Motor neuron (in vitro differentiated cells): ENCODE measurements around the gene PDE9A. TPM values are rescaled to one million over a fixed set of nuclear protein-coding genes. Genes with fewer than 3 reads are reported as not detected.

Experiments used
- ATAC-seq, 8 experiments: fragments of 200-7000 bp; cut with Tn5 transposase; replicated peaks in 6 of 8; 2 replicates each; pipeline ENCODE4 v1.8.0; 2021; ENCODE audit warnings: mild to moderate bottlenecking in 8 of 8, moderate library complexity in 8 of 8
- H3K27ac ChIP-seq, 2 donors: fragments of 250-450 bp; sonication (Bioruptor Pico); 2 replicates each; pipeline ENCODE4 v1.9.0; 2021; ENCODE audit warnings: antibody characterized with exemption in 2 of 2, mild to moderate bottlenecking in 2 of 2, moderate library complexity in 1 of 2
- H3K4me1 ChIP-seq, 2 donors: fragments of 250-450 bp; sonication (Bioruptor Pico); replicated peaks in 1 of 2; 2 replicates each; pipeline ENCODE4 v1.6.1; 2021; ENCODE audit warnings: antibody characterized with exemption in 2 of 2, mild to moderate bottlenecking in 2 of 2, moderate library complexity in 1 of 2
- H3K4me3 ChIP-seq, 5 donors: fragments of 250-450 bp; sonication (Bioruptor Pico); 2 replicates each; pipeline ENCODE4 v1.9.0; 2021; ENCODE audit warnings: antibody characterized with exemption in 5 of 5, mild to moderate bottlenecking in 5 of 5, moderate library complexity in 4 of 5
- WGBS, 10 experiments: fragments of 450-650 bp; shearing (Covaris generic); methylation state at CpG; one replicate each; pipeline ENCODE4 v1.0.0; 2022; 5-methylcytosine and 5-hydroxymethylcytosine counted together
- in situ Hi-C, 9 experiments: fragments of 400-800 bp; cut with MboI; loops; one replicate each; pipeline ENCODE4 v1.15.0; 2021; ENCODE audit warnings: low sequenced_read_pairs in 9 of 9, low pct_unique_long_range_greater_than_20kb in 2 of 9; ENCODE audit not compliant: unreplicated experiment in 9 of 9
- total RNA-seq, 8 experiments: library from RNA; unstranded; fragments of 300-600 nt; gene quantifications; 2 replicates each; pipeline versions ENCODE4 v1.2.3 to v1.2.4, GENCODE V29; 2022

The PDE9A gene
- total RNA-seq, 8 experiments from 2014 or later = 0.31 to 21.2 (median 15.6) TPM; not detected in 2

- H3K27ac ChIP-seq = no peak overlapping the region
- WGBS, 10 experiments = 10 to 100% (median 95%) methylated on average over 1 to 10 of the region's 25 CpGs; no CpG with 5 or more reads in 3 of the 10 experiments
- H3K4me1 ChIP-seq = peaks cover 0 to under 1% of the 10 kb centered on the region in 2 donors
- no peak for ATAC-seq
- in situ Hi-C loops = no loop called here
- H3K4me3 ChIP-seq = no peak overlapping the region
Observed at GRCh38 chr21:42763581-42764442, 110.4 kb downstream of the PDE9A start.

- no peak for ATAC-seq
- in situ Hi-C loops = no loop called here
- 0 to 100% (median 92%) methylated on average over 2 to 7 of the region's 9 CpGs; no CpG with 5 or more reads in 3 of the 10 experiments for WGBS, 10 experiments
Observed at GRCh38 chr21:42764443-42764760, 111.0 kb downstream of the PDE9A start.

GRCh38 chr21:42764883-42765282 lies 111.5 kb downstream of the PDE9A start:
- 0 to 100% (median 89%) methylated on average over 1 of the region's 1 CpG; no CpG with 5 or more reads in 3 of the 10 experiments for WGBS, 10 experiments
- no peak overlapping the region for H3K4me3 ChIP-seq
- no peak overlapping the region for H3K27ac ChIP-seq
- no peak for ATAC-seq
- in situ Hi-C loops = no loop called here
- no peaks in the 10 kb centered on the region for H3K4me1 ChIP-seq

More at GRCh38 chr21:42764443-42764760, 111.0 kb downstream of the PDE9A start:
- Histone ChIP-seq H3K4me1 (no peaks in the 10 kb centered on the region), H3K4me3 (no peak overlapping the region), H3K27ac (no peak overlapping the region)

- in situ Hi-C loops = no loop called here
- ATAC-seq = no peak
- no peaks in the 10 kb centered on the region for H3K4me1 ChIP-seq
- WGBS, 10 experiments = 0 to 100% (median 8%) methylated on average over 1 to 2 of the region's 4 CpGs; no CpG with 5 or more reads in 7 of the 10 experiments
- no peak overlapping the region for H3K27ac ChIP-seq
- no peak overlapping the region for H3K4me3 ChIP-seq
Observed at GRCh38 chr21:42765656-42766055, 112.2 kb downstream of the PDE9A start.

- in situ Hi-C loops = no loop called here
- WGBS, 10 experiments = 0 to 91% (median 76%) methylated on average over 1 to 16 of the region's 27 CpGs; no CpG with 5 or more reads in 4 of the 10 experiments
- Histone ChIP-seq H3K4me1 (no peaks in the 10 kb centered on the region), H3K27ac (no peak overlapping the region), H3K4me3 (no peak overlapping the region)
- ATAC-seq = no peak
Observed at GRCh38 chr21:42766739-42767560, 113.5 kb downstream of the PDE9A start.

- no peak for ATAC-seq
- H3K4me3 ChIP-seq = no peak overlapping the region
Observed at GRCh38 chr21:42767561-42767835, 114.1 kb downstream of the PDE9A start.

GRCh38 chr21:42768324-42769121 lies 115.1 kb downstream of the PDE9A start:
- no peak for ATAC-seq
- H3K4me3 ChIP-seq = no peak overlapping the region
- no peak overlapping the region for H3K27ac ChIP-seq
- H3K4me1 ChIP-seq = no peaks in the 10 kb centered on the region
- in situ Hi-C loops = no loop called here
- 15 to 100% (median 76%) methylated on average over 2 to 18 of the region's 21 CpGs; no CpG with 5 or more reads in 1 of the 10 experiments for WGBS, 10 experiments

More at GRCh38 chr21:42767561-42767835, 114.1 kb downstream of the PDE9A start:
- no peaks in the 10 kb centered on the region for H3K4me1 ChIP-seq
- in situ Hi-C loops = no loop called here
- H3K27ac ChIP-seq = no peak overlapping the region
- WGBS, 10 experiments = 68 to 100% (median 100%) methylated on average over 1 to 8 of the region's 8 CpGs; no CpG with 5 or more reads in 7 of the 10 experiments

- WGBS, 10 experiments = 46 to 100% (median 64%) methylated on average over 1 to 4 of the region's 9 CpGs; no CpG with 5 or more reads in 6 of the 10 experiments
- in situ Hi-C loops = no loop called here
- ATAC-seq = no peak
Observed at GRCh38 chr21:42769183-42769819, 115.9 kb downstream of the PDE9A start.

GRCh38 chr21:42769820-42770716 lies 116.6 kb downstream of the PDE9A start:
- 91 to 100% (median 93%) methylated on average over 1 to 6 of the region's 28 CpGs; no CpG with 5 or more reads in 5 of the 10 experiments for WGBS, 10 experiments
- H3K4me3 ChIP-seq = no peak overlapping the region

More at GRCh38 chr21:42769183-42769819, 115.9 kb downstream of the PDE9A start:
- Histone ChIP-seq H3K27ac (no peak overlapping the region), H3K4me1 (no peaks in the 10 kb centered on the region), H3K4me3 (no peak overlapping the region)

GRCh38 chr21:42770717-42771502 lies 117.5 kb downstream of the PDE9A start:
- no peaks in the 10 kb centered on the region for H3K4me1 ChIP-seq
- in situ Hi-C loops = no loop called here
- no peak overlapping the region for H3K4me3 ChIP-seq
- no peak overlapping the region for H3K27ac ChIP-seq
- 53 to 100% (median 93%) methylated on average over 1 to 15 of the region's 27 CpGs; no CpG with 5 or more reads in 3 of the 10 experiments for WGBS, 10 experiments
- no peak for ATAC-seq

More at GRCh38 chr21:42769820-42770716, 116.6 kb downstream of the PDE9A start:
- in situ Hi-C loops = no loop called here
- Histone ChIP-seq H3K4me1 (no peaks in the 10 kb centered on the region), H3K27ac (no peak overlapping the region)
- ATAC-seq = no peak

- Histone ChIP-seq H3K4me1 (no peaks in the 10 kb centered on the region), H3K4me3 (no peak overlapping the region), H3K27ac (no peak overlapping the region)
- in situ Hi-C loops = no loop called here
- ATAC-seq = no peak
- WGBS, 10 experiments = 0 to 95% (median 67%) methylated on average over 1 to 11 of the region's 12 CpGs; no CpG with 5 or more reads in 6 of the 10 experiments
Observed at GRCh38 chr21:42771503-42771805, 118.0 kb downstream of the PDE9A start.
